Cerebellar nuclear complex (tissue), 1 donor: ENCODE measurements around the gene MYADML2.

ENCODE experiments used
- DNase-seq, 2 experiments: peaks; one replicate each; lab custom pipeline; 2025; lab: John Stamatoyannopoulos, UW

Gene MYADML2

DNA sequence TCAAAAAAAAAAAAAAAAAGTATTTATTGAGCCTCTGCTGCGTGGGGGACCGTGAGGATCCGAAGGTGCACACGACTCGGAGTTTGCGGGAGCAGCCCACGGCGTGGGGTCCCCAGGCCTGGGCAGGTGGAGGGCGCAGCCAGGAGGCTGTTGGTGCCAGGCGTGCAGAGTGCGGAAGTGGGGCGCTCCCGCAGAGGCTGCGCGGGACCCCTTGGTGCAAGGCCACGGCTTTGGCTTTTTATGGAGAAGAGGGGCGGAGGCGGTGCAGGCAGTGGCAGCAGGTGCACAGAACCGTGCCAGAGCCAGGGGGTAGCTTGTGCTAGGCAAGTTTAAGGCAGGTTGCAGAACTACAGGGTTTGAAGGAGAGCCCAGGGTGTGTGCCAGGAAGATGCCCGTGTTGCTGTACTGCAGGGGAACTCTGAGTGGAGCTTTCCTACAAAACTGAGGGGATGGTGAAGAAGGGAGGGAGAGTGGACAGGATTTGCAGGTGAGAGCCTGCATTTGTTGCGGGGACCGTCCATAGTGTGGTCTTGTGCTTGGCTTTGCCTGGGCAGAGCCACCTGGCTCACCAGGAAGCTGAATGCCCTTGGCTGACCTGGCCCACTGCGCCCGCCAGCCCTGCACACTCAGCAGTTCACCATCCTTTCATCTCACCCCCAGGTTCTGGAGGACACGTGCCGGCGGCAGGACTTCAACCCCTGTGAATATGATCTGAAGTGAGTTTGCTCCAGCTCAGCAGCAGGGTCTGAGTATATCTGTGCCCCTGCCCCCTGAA is 31.7 kb upstream of the MYADML2 start:
- no peak for DNase-seq

- no peak for DNase-seq
These were observed 30.3 kb upstream of the MYADML2 start, which contains the start of gene ASPSCR1 for GRCh38 chr17:81977211-81977808. Gene ASPSCR1, plus strand, starts transcription at chr17:81977629. Its CDS starts 18 bp downstream, at chr17:81977647.

- no peak for DNase-seq
These were observed 29.5 kb upstream of the MYADML2 start for GRCh38 chr17:81976332-81977210.

DNA sequence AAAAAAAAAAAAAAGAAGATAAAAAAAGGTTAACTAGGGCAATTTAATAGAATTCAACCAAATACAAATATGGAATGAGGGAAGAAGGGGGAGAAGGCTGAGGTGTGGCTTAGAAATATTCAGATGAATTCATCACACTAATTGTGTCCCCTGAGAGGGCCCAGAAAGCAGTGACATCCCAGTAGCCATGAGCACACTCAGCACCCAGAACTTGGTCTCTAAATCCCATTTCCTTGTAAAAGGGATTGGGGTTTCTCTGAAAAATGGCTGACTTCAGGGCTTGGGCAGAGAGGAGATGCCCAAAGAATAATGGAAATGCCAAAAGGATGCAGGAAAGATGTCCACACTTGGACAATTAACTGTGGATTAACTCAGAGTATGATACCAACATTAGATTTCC is 26.4 kb upstream of the MYADML2 start:
- DNase-seq, result no peak

DNA sequence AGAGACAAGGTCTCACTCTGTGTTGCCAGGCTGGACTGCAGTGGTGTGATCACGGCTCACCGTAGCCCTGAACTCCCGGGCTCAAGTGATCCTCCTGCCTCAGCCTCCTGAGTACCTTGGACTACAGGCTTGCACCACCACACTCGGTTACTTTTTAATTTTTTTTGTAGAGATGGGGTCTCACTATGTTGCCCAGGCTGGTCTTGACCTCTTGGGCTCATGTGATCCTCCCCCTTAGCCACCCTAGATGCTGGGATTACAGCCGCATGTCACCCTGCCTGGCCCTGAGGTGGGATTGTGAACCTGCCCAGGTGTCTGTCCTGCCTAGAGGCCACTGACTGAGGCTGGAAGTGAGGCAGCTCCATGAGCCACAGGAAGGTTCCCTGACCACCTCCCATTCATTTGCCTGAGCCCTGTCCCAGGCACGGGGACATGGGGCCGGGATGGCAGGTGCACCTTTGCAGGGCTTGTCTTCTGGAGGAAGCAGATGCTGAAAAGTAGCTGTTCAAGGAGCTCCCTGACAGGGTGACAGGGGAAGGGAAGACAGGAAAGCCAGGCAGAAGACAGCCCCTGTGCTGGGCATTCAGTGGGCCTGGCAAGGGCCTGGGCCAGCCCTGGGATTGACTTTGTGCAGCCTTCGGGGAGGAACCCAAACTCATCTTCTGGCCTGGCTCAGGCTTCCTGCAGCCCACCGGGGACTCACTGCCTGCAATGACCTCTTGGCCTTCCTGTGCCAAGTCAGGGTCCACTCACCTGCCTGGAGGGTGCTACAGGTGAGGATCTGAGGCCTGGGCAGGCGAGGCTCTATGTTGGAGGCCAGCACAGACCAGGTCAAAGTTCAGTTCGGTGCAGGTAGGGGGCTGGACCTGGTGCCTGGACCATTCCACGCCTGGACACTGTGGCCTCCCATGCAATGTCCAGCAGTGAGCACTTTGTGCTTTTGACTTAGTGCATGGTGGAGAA is 22.1 kb upstream of the MYADML2 start:
- DNase-seq, result no peak

- no peak for DNase-seq
These were observed 21.3 kb upstream of the MYADML2 start for GRCh38 chr17:81968396-81968745.

DNA sequence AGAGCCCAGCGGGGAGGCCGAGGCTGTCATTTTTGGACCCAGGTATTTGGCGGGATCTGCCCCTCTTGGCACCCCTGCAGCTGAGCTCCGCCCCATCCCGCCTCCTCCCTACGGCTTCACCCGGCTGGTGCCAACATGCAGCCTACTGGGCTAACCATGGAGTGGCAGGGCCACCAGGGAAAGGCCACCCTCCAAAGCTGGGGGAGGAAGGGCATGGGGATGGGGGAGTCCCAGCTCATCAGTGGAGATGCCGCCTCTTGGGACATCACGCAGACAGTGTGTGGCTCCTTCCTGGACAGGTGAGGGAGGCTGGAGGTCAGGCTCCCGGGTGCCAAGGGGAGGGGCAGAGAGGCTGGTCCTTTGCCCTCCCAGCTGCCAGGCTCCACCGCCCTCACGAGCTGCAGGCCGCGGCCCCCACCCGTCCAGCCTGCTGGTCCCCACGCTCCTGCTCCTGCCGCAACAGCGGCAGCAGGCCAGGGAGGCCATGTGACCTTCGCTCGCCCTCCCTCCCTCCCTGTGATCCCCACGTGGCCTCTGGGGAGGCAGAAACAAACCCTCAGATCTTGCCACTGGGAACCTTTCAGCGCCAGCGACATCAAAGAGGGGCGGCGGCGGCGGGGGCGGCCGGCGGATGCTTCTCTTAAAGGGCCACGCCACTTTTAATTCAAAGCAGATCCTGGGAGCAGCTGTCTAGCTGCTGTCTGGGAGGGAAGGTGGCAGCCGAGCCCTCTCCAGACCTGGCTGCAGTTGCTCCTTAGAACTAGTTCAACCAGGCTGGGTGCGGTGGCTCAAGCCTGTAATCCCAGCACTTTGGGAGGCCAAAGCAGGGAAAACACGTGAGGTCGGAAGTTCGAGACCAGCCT is 20.7 kb upstream of the MYADML2 start:
- DNase-seq, result no peak

DNA sequence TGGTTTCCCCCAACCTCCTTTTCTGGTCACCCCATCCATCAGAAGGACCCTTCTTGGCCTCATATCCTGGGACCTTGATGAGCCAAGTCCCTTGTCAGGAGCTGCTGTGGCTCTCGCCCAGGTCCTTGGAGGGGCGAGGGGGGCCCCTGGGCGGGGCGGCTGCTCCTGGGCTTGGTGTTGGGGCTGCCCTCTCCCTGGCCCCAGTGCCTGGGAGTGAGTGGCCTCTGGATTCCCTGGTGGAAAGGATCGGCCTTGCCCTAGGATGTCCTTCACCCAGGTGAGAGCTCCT is 20.2 kb upstream of the MYADML2 start:
- DNase-seq, result no peak

GRCh38 chr17:81966343-81967243 is 19.6 kb upstream of the MYADML2 start:
- DNase-seq, result no peak

- DNase-seq, result no peak
These were observed 17.2 kb upstream of the MYADML2 start for GRCh38 chr17:81964081-81964849.

GRCh38 chr17:81962499-81963441 is 15.7 kb upstream of the MYADML2 start:
- DNase-seq, result no peak

GRCh38 chr17:81961521-81962498 is 14.8 kb upstream of the MYADML2 start:
- no peak for DNase-seq

- no peak for DNase-seq
These were observed 14.1 kb upstream of the MYADML2 start, which contains the start of gene NOTUM for GRCh38 chr17:81961087-81961511. Gene NOTUM, minus strand, starts transcription at chr17:81961187. Its CDS starts 278 bp downstream, at chr17:81960909.

GRCh38 chr17:81960130-81960958 is 13.3 kb upstream of the MYADML2 start:
- DNase-seq, result no peak

GRCh38 chr17:81959362-81960129 is 12.5 kb upstream of the MYADML2 start:
- no peak for DNase-seq
